Endothelial cell of umbilical vein (primary cell): ENCODE measurements around the gene TENM4. TPM values are rescaled to one million over a fixed set of nuclear protein-coding genes. Genes with fewer than 3 reads are reported as not detected.

ENCODE experiments used
- BruUV-seq: library from RNA; stranded (reverse); fragments of 400-500 nt; replicated peaks from 2 replicates; lab custom pipeline; 2021; lab: Mats Ljungman, UMichigan
- CTCF ChIA-PET: fragments of 300-600, 350-600 bp; sonication (Branson Sonifier 250); formaldehyde crosslinking; loops from one replicate; lab custom pipeline; 2021; ENCODE audit warnings: antibody characterized with exemption, inconsistent platforms; lab: Charles Lee
- POLR2A ChIA-PET: fragments of 300-600, 350-600 bp; sonication (Branson Sonifier 250); formaldehyde crosslinking; loops from one replicate; lab custom pipeline; 2021; ENCODE audit warnings: antibody characterized with exemption, inconsistent platforms; lab: Charles Lee
- DNase-seq: peaks from one replicate; pipeline ENCODE4 v3.0.0-alpha.2; 2011; ENCODE audit warnings: low read depth, low spot score
- FAIRE-seq: peaks from 2 replicates; lab custom pipeline; 2011; peaks lifted over from hg19 to GRCh38; lab: Jason Lieb, UNC
- H2AFZ ChIP-seq: 2 replicates; pipeline ENCODE4 v1.6.0; 2012; ENCODE audit warnings: low read depth, low read length, control low read depth, inconsistent platforms
- H3K27ac ChIP-seq: 2 replicates; pipeline ENCODE4 v1.5.1; 2011; ENCODE audit warnings: low read depth, mild to moderate bottlenecking, control low read depth, low read length, moderate library complexity; ENCODE audit not compliant: insufficient read depth
- H3K27me3 ChIP-seq, 2 experiments: 2 replicates each; pipeline versions ENCODE4 v1.6.0 to v1.6.1; 2011; ENCODE audit warnings: low read length in 2 of 2, mixed read lengths in 1 of 2; ENCODE audit not compliant: control insufficient read depth in 2 of 2, insufficient read depth in 2 of 2
- H3K36me3 ChIP-seq, 2 experiments: 2 replicates in 1 of 2; 3 replicates in 1 of 2; pipeline ENCODE4 v1.5.1; 2011; ENCODE audit warnings: low read length in 2 of 2, mild to moderate bottlenecking in 1 of 2, moderate library complexity in 1 of 2; ENCODE audit not compliant: control insufficient read depth in 2 of 2, insufficient read depth in 2 of 2; ENCODE audit errors: extremely low read depth in 1 of 2
- H3K4me1 ChIP-seq: 3 replicates; pipeline ENCODE4 v1.5.1; 2011; ENCODE audit warnings: mild to moderate bottlenecking, low read length; ENCODE audit not compliant: control insufficient read depth, insufficient read depth; ENCODE audit errors: extremely low read depth
- H3K4me2 ChIP-seq: 2 replicates; pipeline ENCODE4 v1.6.1; 2011; ENCODE audit warnings: low read length, control low read depth, mixed read lengths; ENCODE audit not compliant: insufficient read depth
- H3K4me3 ChIP-seq, 3 experiments: fragments of 200-600 bp in 1 of 3; sonication (generic), shearing (Covaris generic) in 1 of 3; replicated peaks in 1 of 3; 2 replicates each; pipeline ENCODE4 v1.5.1; 2011 to 2016; ENCODE audit warnings: control low read depth in 3 of 3, low read length in 3 of 3, mild to moderate bottlenecking in 2 of 3, inconsistent platforms in 1 of 3, low read depth in 1 of 3, moderate library complexity in 1 of 3; ENCODE audit not compliant: insufficient read depth in 1 of 3
- H3K79me2 ChIP-seq: 2 replicates; pipeline ENCODE4 v1.6.0; 2012; ENCODE audit warnings: low read length, inconsistent platforms; ENCODE audit not compliant: control insufficient read depth, insufficient read depth
- H3K9ac ChIP-seq: replicated peaks from 2 replicates; pipeline ENCODE3; 2011; ENCODE audit warnings: low read length, control low read depth; ENCODE audit not compliant: insufficient read depth; ENCODE audit errors: extremely low read depth
- H3K9me1 ChIP-seq: replicated peaks from 3 replicates; pipeline ENCODE4 v1.6.0; 2011; ENCODE audit warnings: mild to moderate bottlenecking, low read length; ENCODE audit not compliant: control insufficient read depth, insufficient read depth; ENCODE audit errors: extremely low read depth
- H3K9me3 ChIP-seq: replicated peaks from 2 replicates; pipeline ENCODE4 v1.5.1; 2012; ENCODE audit warnings: low read length, inconsistent platforms; ENCODE audit not compliant: control insufficient read depth, insufficient read depth
- H4K20me1 ChIP-seq: replicated peaks from 2 replicates; pipeline ENCODE3; 2011; ENCODE audit warnings: mild to moderate bottlenecking, low read length; ENCODE audit not compliant: control insufficient read depth, insufficient read depth; ENCODE audit errors: extremely low read depth
- CTCF ChIP-seq, 2 donors: IDR thresholded peaks; 1 replicate in 1 of 2; 2 replicates in 1 of 2; pipeline ENCODE4 v1.5.1; 2011; ENCODE audit warnings: low read length in 2 of 2, mild to moderate bottlenecking in 2 of 2, moderate library complexity in 2 of 2, control low read depth in 1 of 2, inconsistent platforms in 1 of 2, low read depth in 1 of 2; ENCODE audit not compliant: insufficient read depth in 1 of 2; ENCODE audit errors: extremely low read depth in 1 of 2
- EZH2 ChIP-seq: IDR thresholded peaks from 2 replicates; pipeline ENCODE4 v1.6.1; 2012; ENCODE audit warnings: borderline replicate concordance, low read depth, mild to moderate bottlenecking, moderate library complexity, low read length, inconsistent platforms; ENCODE audit not compliant: severe bottlenecking
- FOS ChIP-seq: IDR thresholded peaks from 2 replicates; pipeline ENCODE4 v1.6.1; 2011; ENCODE audit warnings: mild to moderate bottlenecking, low read length, moderate library complexity, borderline replicate concordance; ENCODE audit not compliant: insufficient read depth
- GATA2 ChIP-seq: IDR thresholded peaks from 2 replicates; pipeline ENCODE4 v1.7.0; 2011; ENCODE audit warnings: low read depth, mild to moderate bottlenecking, moderate library complexity, mixed read lengths, low read length; ENCODE audit not compliant: insufficient read length, insufficient read depth
- JUN ChIP-seq: IDR thresholded peaks from 2 replicates; pipeline ENCODE4 v1.6.1; 2011; ENCODE audit warnings: borderline replicate concordance, low read depth; ENCODE audit not compliant: insufficient read length, insufficient read depth
- MAX ChIP-seq: IDR thresholded peaks from 2 replicates; pipeline ENCODE4 v1.6.1; 2011; ENCODE audit not compliant: insufficient read depth, insufficient read length
- MYC ChIP-seq: IDR thresholded peaks from one replicate; pipeline ENCODE4 v1.6.1; 2011; ENCODE audit warnings: mild to moderate bottlenecking, low read depth, low read length
- POLR2A ChIP-seq: IDR thresholded peaks from 2 replicates; pipeline ENCODE4 v1.6.1; 2012; ENCODE audit warnings: low read depth, mild to moderate bottlenecking, control low read depth, low read length
- POLR2AphosphoS5 ChIP-seq: IDR thresholded peaks from 2 replicates; pipeline ENCODE4 v1.6.1; 2012; ENCODE audit warnings: low read depth, mild to moderate bottlenecking, control low read depth, low read length, moderate library complexity; ENCODE audit not compliant: insufficient read depth
- dilution Hi-C: fragments of 300-500 bp; cut with MboI; formaldehyde crosslinking; loops from one replicate; pipeline ENCODE4 v1.15.0; 2019; ENCODE audit warnings: low sequenced_read_pairs; ENCODE audit not compliant: extremely low pct_ligation_motif_present
- intact Hi-C: fragments of 100-400 bp; cut with micrococcal nuclease; formaldehyde crosslinking; loops from one replicate; pipeline ENCODE4 v1.10.0; 2022
- polyA plus RNA-seq, 4 experiments: library from polyadenylated mRNA; depleted of rRNA in 3 of 4; stranded (reverse) in 3 of 4; unstranded in 1 of 4; fragments of >200 nt; gene quantifications; 2 replicates each; pipeline versions ENCODE4 v1.2.1 to v1.2.3, GENCODE V29; 2011 to 2012; ENCODE audit warnings: missing spikeins in 1 of 4
- total RNA-seq: library from RNA; stranded (reverse); gene quantifications from 2 replicates; pipeline ENCODE4 v1.2.3, GENCODE V29; 2021

Gene TENM4
- total and polyA plus RNA-seq, 2 donors (not counting 3 experiments of a cell fraction or from before 2014, with no cell fraction given): 0.06 to 0.27 TPM

- DNase-seq: no peak
- no peaks in the 10 kb centered on the region for H3K36me3 ChIP-seq
- H3K27me3 ChIP-seq: no peaks in the 10 kb centered on the region
- no TSS peak for BruUV-seq
- no peak for FAIRE-seq
- dilution Hi-C loops: no loop called here
- no peaks in the 10 kb centered on the region for H4K20me1 ChIP-seq
- no peak overlapping the region for H3K4me2 ChIP-seq
- TF ChIP-seq EZH2: no peak
- no peak for TF ChIP-seq POLR2AphosphoS5
- TF ChIP-seq JUN: no peak
- TF ChIP-seq CTCF (IDR thresholded peaks at IDR 0.05; ENCODE audit: extremely low read depth in 1 of 2, insufficient read depth in 1 of 2, low read depth in 1 of 2, low read length in 2 of 2): no peak
- no peak for TF ChIP-seq MAX
- no peak for TF ChIP-seq MYC
- no peak for TF ChIP-seq POLR2A
- no peak for TF ChIP-seq GATA2
- no peak for TF ChIP-seq FOS
- no peaks in the 10 kb centered on the region for H3K79me2 ChIP-seq
- no peaks in the 10 kb centered on the region for H3K4me1 ChIP-seq
- intact Hi-C loops: no loop called here
- H2AFZ ChIP-seq: no peak overlapping the region
- H3K9ac ChIP-seq: no peak overlapping the region
- ChIA-PET CTCF (no interaction called here), POLR2A (no interaction called here)
- no peak overlapping the region for H3K27ac ChIP-seq
- H3K9me1 ChIP-seq: no peaks in the 10 kb centered on the region
- no peaks in the 10 kb centered on the region for H3K9me3 ChIP-seq
- H3K4me3 ChIP-seq: no peak overlapping the region
These were observed 288.3 kb downstream of the TENM4 start for GRCh38 chr11:79152511-79152910.
